Trophoblast cell (in vitro differentiated cells and primary cell): ENCODE results near the gene ATP1B3. TPM values are rescaled to one million over a fixed set of nuclear protein-coding genes. Genes with fewer than 3 reads are reported as not detected.

Experiments
- DNase-seq, 2 donors: peaks; one replicate each; pipeline ENCODE4 v3.0.0-alpha.2; 2016
- H2AFZ ChIP-seq: 2 replicates; pipeline ENCODE4 v1.6.1; 2013; ENCODE audit warnings: low read length, moderate library complexity, mild to moderate bottlenecking; ENCODE audit not compliant: insufficient read depth, poor library complexity
- H2AK5ac ChIP-seq: 2 replicates; pipeline ENCODE4 v1.6.1; 2013; ENCODE audit warnings: mild to moderate bottlenecking, low read length
- H2BK120ac ChIP-seq: 2 replicates; pipeline ENCODE4 v1.6.1; 2013; ENCODE audit warnings: low read length, mild to moderate bottlenecking, moderate library complexity; ENCODE audit not compliant: insufficient read depth, poor library complexity
- H2BK12ac ChIP-seq: 2 replicates; pipeline ENCODE4 v1.6.1; 2013; ENCODE audit warnings: mild to moderate bottlenecking, low read length, moderate library complexity
- H2BK5ac ChIP-seq: 2 replicates; pipeline ENCODE4 v1.6.1; 2013; ENCODE audit warnings: low read length, low read depth, moderate library complexity, mild to moderate bottlenecking; ENCODE audit not compliant: poor library complexity
- H3K14ac ChIP-seq: 2 replicates; pipeline ENCODE4 v1.6.1; 2013; ENCODE audit warnings: mild to moderate bottlenecking, low read length
- H3K18ac ChIP-seq: 2 replicates; pipeline ENCODE4 v1.6.1; 2013; ENCODE audit warnings: mild to moderate bottlenecking, low read length
- H3K23ac ChIP-seq: 2 replicates; pipeline ENCODE4 v1.6.1; 2013; ENCODE audit warnings: low read length
- H3K27ac ChIP-seq: 2 replicates; pipeline ENCODE4 v1.5.1; 2013; ENCODE audit warnings: low read depth, mild to moderate bottlenecking, inconsistent platforms, low read length, moderate library complexity
- H3K27me3 ChIP-seq: 2 replicates; pipeline ENCODE4 v1.6.1; 2013; ENCODE audit warnings: inconsistent platforms, mild to moderate bottlenecking, low read length, moderate library complexity; ENCODE audit not compliant: insufficient read depth
- H3K36me3 ChIP-seq, 2 experiments: 1 replicate in 1 of 2; 2 replicates in 1 of 2; pipeline ENCODE4 v1.6.1; 2013; ENCODE audit warnings: low read length in 2 of 2, mild to moderate bottlenecking in 2 of 2, moderate library complexity in 1 of 2; ENCODE audit not compliant: insufficient read depth in 2 of 2, control insufficient read depth in 1 of 2
- H3K4ac ChIP-seq: 2 replicates; pipeline ENCODE4 v1.6.1; 2013; ENCODE audit warnings: low read depth, mild to moderate bottlenecking, low read length, moderate library complexity
- H3K4me1 ChIP-seq, 2 experiments: 1 replicate in 1 of 2; 2 replicates in 1 of 2; pipeline ENCODE4 v1.6.1; 2013; ENCODE audit warnings: low read length in 2 of 2, mild to moderate bottlenecking in 2 of 2, moderate library complexity in 1 of 2; ENCODE audit not compliant: insufficient read depth in 2 of 2, control insufficient read depth in 1 of 2
- H3K4me2 ChIP-seq: 2 replicates; pipeline ENCODE4 v1.6.1; 2013; ENCODE audit warnings: inconsistent platforms, mild to moderate bottlenecking, low read length, moderate library complexity
- H3K4me3 ChIP-seq: 2 replicates; pipeline ENCODE4 v1.5.1; 2013; ENCODE audit warnings: mild to moderate bottlenecking, low read depth, low read length, inconsistent platforms
- H3K79me1 ChIP-seq: one replicate; pipeline ENCODE4 v1.6.1; 2013; ENCODE audit warnings: low read length
- H3K79me2 ChIP-seq: 2 replicates; pipeline ENCODE4 v1.6.1; 2013; ENCODE audit warnings: low read length, mild to moderate bottlenecking; ENCODE audit not compliant: control insufficient read depth, insufficient read depth, poor library complexity
- H3K9ac ChIP-seq: 2 replicates; pipeline ENCODE4 v1.6.1; 2013; ENCODE audit warnings: mild to moderate bottlenecking, low read length
- H3K9me3 ChIP-seq: 2 replicates; pipeline ENCODE4 v1.6.1; 2013; ENCODE audit warnings: low read depth, mild to moderate bottlenecking, control low read depth, inconsistent platforms, low read length; ENCODE audit not compliant: insufficient read depth
- H4K12ac ChIP-seq: 2 replicates; pipeline ENCODE4 v1.6.1; 2013; ENCODE audit warnings: low read depth, mild to moderate bottlenecking, low read length, moderate library complexity
- H4K8ac ChIP-seq: 2 replicates; pipeline ENCODE4 v1.6.1; 2013; ENCODE audit warnings: low read depth, mild to moderate bottlenecking, low read length, moderate library complexity
- H4K91ac ChIP-seq: one replicate; pipeline ENCODE4 v1.6.1; 2013; ENCODE audit warnings: low read depth, mild to moderate bottlenecking, low read length, moderate library complexity
- WGBS: extraction: QIAGEN DNeasy Blood & Tissue Kit; methylation state at CpG from one replicate; pipeline ENCODE4 v1.1.7; 2013; ENCODE audit warnings: missing lambda C conversion rate; ENCODE audit not compliant: insufficient read length, insufficient coverage; ENCODE audit errors: extremely low coverage; 5-methylcytosine and 5-hydroxymethylcytosine counted together
- polyA plus RNA-seq: library from polyadenylated mRNA; stranded (reverse); fragments of 200-250 nt; gene quantifications from 2 replicates; pipeline ENCODE4 v1.2.3, GENCODE V29; 2013

Gene ATP1B3
- 236 and 245 TPM in 2 replicates for polyA plus RNA-seq

DNA sequence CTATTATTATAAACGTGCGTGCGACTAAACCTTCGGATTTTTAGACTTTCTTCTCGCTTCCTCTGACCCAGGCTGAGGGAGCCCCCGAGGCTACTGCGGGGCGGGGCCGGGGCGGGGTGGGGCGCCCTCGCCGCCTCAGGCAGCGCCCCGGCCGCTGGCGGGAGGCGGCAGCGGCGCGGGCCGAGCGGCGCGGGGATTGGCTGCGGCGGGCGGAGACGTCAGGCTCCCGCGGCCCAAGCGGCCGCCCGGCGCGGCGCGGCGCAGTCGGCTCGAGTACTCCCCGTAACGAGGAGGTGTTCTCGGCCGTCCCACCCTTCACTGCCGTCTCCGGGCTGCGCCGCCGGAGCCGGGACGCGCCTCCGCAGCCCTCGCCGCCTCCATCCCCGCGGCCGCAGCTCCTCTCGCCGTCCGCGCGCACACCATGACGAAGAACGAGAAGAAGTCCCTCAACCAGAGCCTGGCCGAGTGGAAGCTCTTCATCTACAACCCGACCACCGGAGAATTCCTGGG is at the start of gene ATP1B3:
TSS of gene ATP1B3 (plus strand) at position 263 of the 510 bp plus-strand sequence. CDS start at position 422, 159 bp downstream.
- peak within 1 kb of the TSS; percentile 77 for H2BK5ac ChIP-seq
- peak within 1 kb of the TSS; percentile 5 for H4K12ac ChIP-seq
- H3K27me3 ChIP-seq = no peaks in the 10 kb centered on the region
- H3K79me2 ChIP-seq = peaks cover 10% of the 10 kb centered on the region
- H3K4me2 ChIP-seq = peak within 1 kb of the TSS; percentile 100
- peaks cover 0 to 2% of the 10 kb centered on the region in 2 experiments for H3K4me1 ChIP-seq
- peak within 1 kb of the TSS; percentile 75 for H3K14ac ChIP-seq
- H3K4ac ChIP-seq = peak within 1 kb of the TSS; percentile 93
- peak within 1 kb of the TSS; percentile 60 for H4K91ac ChIP-seq
- H2BK120ac ChIP-seq = peak within 1 kb of the TSS; percentile 84
- H4K8ac ChIP-seq = peak within 1 kb of the TSS; percentile 91
- WGBS = no CpG with 5 or more reads among the region's 69 CpGs
- peak within 1 kb of the TSS; percentile 50 for H3K18ac ChIP-seq
- peak within 1 kb of the TSS; percentile 61 for H3K9ac ChIP-seq
- H3K9me3 ChIP-seq = no peaks in the 10 kb centered on the region
- no peak within 1 kb of the TSS for H3K23ac ChIP-seq
- H2AFZ ChIP-seq = peak within 1 kb of the TSS; percentile 83
- no peak within 1 kb of the TSS for H2AK5ac ChIP-seq
- peaks cover 14% of the 10 kb centered on the region for H3K79me1 ChIP-seq
- DNase-seq = peak; percentile 78 to 89
- peak within 1 kb of the TSS; percentile 84 for H3K27ac ChIP-seq
- peak within 1 kb of the TSS; percentile 91 for H2BK12ac ChIP-seq
- H3K4me3 ChIP-seq = peak within 1 kb of the TSS; percentile 98
- no peaks in the 10 kb centered on the region for H3K36me3 ChIP-seq

DNA sequence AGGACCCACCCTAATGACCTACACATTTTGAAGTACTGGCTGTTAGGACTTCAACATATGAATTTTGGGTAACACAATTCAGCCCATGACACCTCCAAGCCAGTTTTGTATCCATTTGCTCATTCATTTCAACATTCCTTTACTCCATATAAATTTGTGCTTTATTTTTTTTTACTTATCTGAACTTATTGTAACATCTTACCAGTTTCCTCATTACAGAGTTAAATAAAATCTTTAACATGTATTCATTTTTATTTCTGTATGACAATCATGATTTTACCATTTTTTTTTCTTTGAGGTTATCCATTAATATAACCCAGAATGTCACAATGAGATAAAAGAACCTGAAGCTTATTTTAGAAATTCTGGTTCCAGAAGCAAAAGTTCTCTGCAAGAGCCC is 48.0 kb upstream of the ATP1B3 start:
- no peak overlapping the region for H3K4ac ChIP-seq
- H2BK12ac ChIP-seq = no peak overlapping the region
- H3K4me3 ChIP-seq = no peak overlapping the region
- DNase-seq = no peak
- no peaks in the 10 kb centered on the region for H3K36me3 ChIP-seq
- H3K9me3 ChIP-seq = no peaks in the 10 kb centered on the region
- H3K14ac ChIP-seq = no peak overlapping the region
- H3K18ac ChIP-seq = no peak overlapping the region
- H2BK120ac ChIP-seq = no peak overlapping the region
- H3K4me2 ChIP-seq = no peak overlapping the region
- H4K12ac ChIP-seq = no peak overlapping the region
- H3K23ac ChIP-seq = no peak overlapping the region
- peaks cover 7 to 9% of the 10 kb centered on the region in 2 experiments for H3K4me1 ChIP-seq
- H4K91ac ChIP-seq = no peak overlapping the region
- H3K79me1 ChIP-seq = peaks cover 11% of the 10 kb centered on the region
- no peak overlapping the region for H2AK5ac ChIP-seq
- no peak overlapping the region for H4K8ac ChIP-seq
- H3K9ac ChIP-seq = no peak overlapping the region
- H3K79me2 ChIP-seq = no peaks in the 10 kb centered on the region
- no peak overlapping the region for H2BK5ac ChIP-seq
- no peaks in the 10 kb centered on the region for H3K27me3 ChIP-seq
- H2AFZ ChIP-seq = no peak overlapping the region
- no peak overlapping the region for H3K27ac ChIP-seq

DNA sequence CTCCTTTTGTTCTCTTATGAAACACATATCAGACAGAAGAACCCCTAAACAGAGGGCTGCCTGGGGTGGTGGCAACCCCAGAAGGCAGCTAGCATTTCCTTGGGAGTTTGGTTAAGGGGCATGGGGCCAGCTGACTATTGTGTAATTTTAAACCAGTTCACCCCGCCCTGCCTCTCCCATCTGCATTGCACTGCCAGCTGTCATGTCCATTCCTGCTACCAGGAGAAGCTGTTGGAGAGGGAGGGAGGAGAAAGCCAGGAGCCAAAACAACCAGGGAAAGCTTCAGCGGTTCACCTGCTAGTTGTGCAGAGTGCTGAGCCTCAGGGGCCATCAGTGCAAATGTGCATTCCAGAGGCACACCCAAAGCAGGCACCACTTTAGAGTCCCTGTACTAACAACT is 47.6 kb upstream of the ATP1B3 start:
- H3K9ac ChIP-seq = no peak overlapping the region
- no peak overlapping the region for H4K91ac ChIP-seq
- no peak overlapping the region for H2BK12ac ChIP-seq
- H4K12ac ChIP-seq = no peak overlapping the region
- no peak overlapping the region for H2AFZ ChIP-seq
- no peak overlapping the region for H3K4me2 ChIP-seq
- H2BK120ac ChIP-seq = no peak overlapping the region
- no peak overlapping the region for H2AK5ac ChIP-seq
- H3K36me3 ChIP-seq = no peaks in the 10 kb centered on the region
- H3K27ac ChIP-seq = no peak overlapping the region
- peaks cover 11% of the 10 kb centered on the region for H3K79me1 ChIP-seq
- no CpG with 5 or more reads among the region's 2 CpGs for WGBS
- no peaks in the 10 kb centered on the region for H3K79me2 ChIP-seq
- no peak overlapping the region for H4K8ac ChIP-seq
- no peak overlapping the region for H3K4ac ChIP-seq
- no peaks in the 10 kb centered on the region for H3K27me3 ChIP-seq
- no peak overlapping the region for H3K23ac ChIP-seq
- no peak overlapping the region for H3K14ac ChIP-seq
- no peak overlapping the region for H2BK5ac ChIP-seq
- H3K4me3 ChIP-seq = no peak overlapping the region
- DNase-seq = peak; percentile 88 to 90
- peaks cover 7 to 9% of the 10 kb centered on the region in 2 experiments for H3K4me1 ChIP-seq
- no peak overlapping the region for H3K18ac ChIP-seq
- no peaks in the 10 kb centered on the region for H3K9me3 ChIP-seq

DNA sequence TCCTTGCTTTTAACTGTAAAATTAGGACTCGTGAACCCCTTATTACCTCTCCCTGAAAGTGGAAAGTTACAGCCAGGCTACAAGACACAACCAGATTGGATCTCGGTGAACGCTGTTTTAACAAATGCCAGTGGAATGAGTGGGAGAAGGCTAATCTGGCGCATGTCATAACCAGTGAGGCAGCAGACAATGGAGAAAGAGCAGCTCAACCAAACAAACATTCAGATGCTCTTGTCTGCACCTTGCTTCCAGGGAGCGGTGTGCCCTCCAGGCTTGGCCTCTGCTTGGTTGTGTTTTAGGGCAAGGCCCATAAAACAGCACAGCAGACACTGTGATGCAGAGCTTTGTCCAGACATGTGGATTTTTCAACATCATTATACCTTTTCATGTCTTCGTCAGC is 45.9 kb upstream of the ATP1B3 start:
- Histone ChIP-seq H4K12ac (no peak overlapping the region), H3K4ac (no peak overlapping the region), H3K4me3 (no peak overlapping the region), H2BK5ac (peak overlapping the region; percentile 52), H3K14ac (no peak overlapping the region), H3K4me1 (peaks cover 7 to 9% of the 10 kb centered on the region in 2 experiments), H2BK120ac (no peak overlapping the region), H3K4me2 (no peak overlapping the region), H3K27me3 (no peaks in the 10 kb centered on the region), H3K36me3 (no peaks in the 10 kb centered on the region), H3K9me3 (peaks cover 2% of the 10 kb centered on the region), H2BK12ac (no peak overlapping the region), H2AK5ac (no peak overlapping the region), H3K9ac (no peak overlapping the region), H3K23ac (no peak overlapping the region), H3K79me1 (peaks cover 11% of the 10 kb centered on the region), H3K79me2 (no peaks in the 10 kb centered on the region), H3K18ac (no peak overlapping the region), H2AFZ (no peak overlapping the region), H3K27ac (peak overlapping the region; percentile 55), H4K91ac (peak overlapping the region; percentile 81), H4K8ac (no peak overlapping the region)
- WGBS = no CpG with 5 or more reads among the region's 6 CpGs
- peak in 1 of 2 donors; percentile 42 for DNase-seq
